Camera-type eye (tissue), 1 donor: ENCODE measurements around the gene ZFP91. TPM values are rescaled to one million over a fixed set of nuclear protein-coding genes. Genes with fewer than 3 reads are reported as not detected.

Experiments
- total RNA-seq: library from RNA; depleted of rRNA; stranded (reverse); fragments of >200 nt; gene quantifications from one replicate; pipeline ENCODE4 v1.2.3, GENCODE V29; 2014

Gene ZFP91, protein sequence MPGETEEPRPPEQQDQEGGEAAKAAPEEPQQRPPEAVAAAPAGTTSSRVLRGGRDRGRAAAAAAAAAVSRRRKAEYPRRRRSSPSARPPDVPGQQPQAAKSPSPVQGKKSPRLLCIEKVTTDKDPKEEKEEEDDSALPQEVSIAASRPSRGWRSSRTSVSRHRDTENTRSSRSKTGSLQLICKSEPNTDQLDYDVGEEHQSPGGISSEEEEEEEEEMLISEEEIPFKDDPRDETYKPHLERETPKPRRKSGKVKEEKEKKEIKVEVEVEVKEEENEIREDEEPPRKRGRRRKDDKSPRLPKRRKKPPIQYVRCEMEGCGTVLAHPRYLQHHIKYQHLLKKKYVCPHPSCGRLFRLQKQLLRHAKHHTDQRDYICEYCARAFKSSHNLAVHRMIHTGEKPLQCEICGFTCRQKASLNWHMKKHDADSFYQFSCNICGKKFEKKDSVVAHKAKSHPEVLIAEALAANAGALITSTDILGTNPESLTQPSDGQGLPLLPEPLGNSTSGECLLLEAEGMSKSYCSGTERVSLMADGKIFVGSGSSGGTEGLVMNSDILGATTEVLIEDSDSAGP
- 63.9 TPM for total RNA-seq

DNA sequence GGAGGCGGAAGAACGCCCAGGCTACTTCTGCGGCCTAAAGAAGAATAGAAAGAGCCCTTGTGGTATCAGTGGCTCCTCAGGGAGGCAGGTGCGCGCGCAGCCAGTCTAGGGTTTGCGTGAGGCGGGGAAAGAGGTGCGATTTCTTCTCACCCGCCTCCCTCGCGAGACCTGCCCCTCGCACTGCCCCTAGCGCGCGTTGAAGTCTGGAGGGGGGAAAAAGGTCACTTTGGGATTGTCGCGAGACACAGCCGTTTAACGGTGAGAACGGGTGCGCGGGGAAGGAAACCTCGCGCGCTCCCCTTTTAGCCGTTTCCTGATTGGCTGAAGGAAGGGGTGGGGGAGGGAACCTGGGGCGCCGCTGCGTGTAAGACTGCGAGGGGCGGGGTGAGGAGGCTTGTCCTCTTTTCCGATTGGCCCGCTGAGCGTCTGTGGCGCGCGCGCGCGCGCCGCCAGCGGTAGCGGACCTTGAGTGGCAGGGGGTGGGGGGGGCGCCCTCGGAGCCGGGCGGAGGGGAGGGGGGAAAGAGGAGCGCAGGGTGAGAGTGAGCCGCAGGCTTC, at the start of gene ZFP91:
ZFP91 (plus strand) TSS at position 429 of the 557 bp plus-strand sequence. CDS start 219 bp downstream, outside the sequence.

DNA sequence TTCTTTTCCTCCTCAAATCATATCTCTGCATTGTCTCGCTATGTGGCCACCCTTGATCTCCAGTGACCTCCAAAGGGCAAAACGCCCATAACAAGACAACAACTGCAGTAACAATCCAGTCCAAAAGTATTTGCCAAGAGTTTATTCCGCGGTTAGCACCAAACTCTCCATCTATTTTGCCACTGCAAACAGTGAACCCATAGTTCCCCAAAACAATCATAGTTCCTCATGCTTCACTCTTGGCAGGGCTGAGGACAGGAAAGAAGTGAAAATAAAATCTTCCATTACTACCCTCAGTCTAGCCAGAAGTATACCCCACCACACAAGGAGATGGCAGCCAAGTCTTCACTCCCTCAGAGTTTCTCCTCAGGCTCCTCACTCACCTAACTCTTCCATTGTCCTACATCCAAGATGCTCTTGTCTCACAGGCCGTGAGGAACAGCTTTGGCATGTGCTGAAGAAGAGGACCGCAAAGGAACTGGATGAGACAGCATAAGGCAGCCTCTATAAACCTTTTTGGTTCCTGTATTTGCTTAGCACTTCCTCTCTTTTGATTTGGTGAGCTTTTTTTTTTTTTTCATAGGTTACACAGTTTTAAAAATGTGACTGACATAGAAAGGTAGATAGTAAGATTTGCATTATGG, 3.4 kb upstream of the ZFP91 start, which contains the start of gene LPXN:
LPXN (minus strand) TSS at position 480 of the 644 bp plus-strand sequence; CDS start at position 396, 84 bp downstream.

DNA sequence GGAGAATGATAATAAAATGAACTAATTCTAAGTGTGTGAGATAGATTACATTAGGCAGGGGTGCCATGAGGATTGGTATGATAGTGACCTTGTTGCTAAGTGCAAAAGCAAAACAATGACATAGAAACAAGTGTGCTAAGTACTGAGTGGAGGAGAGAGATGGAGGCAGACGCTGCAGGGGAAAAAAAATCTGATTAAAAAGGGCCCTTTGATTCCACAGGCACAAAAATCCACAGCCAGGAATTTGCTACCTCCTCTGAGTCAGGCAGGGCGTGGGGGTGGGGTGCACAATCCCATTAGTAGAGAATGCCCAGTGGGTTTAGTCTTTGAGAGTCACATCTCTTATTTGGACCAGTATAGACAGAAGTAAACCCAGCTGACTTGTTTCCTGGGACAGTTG, 43.5 kb downstream of the ZFP91 start, which contains the start of gene CNTF:
CNTF (plus strand) TSS at position 322 of the 400 bp plus-strand sequence. CDS start 88 bp downstream, outside the sequence.

Other genes starting within 250 kb of the ZFP91 start
- gene OR5B17, start 220.0 kb upstream of the ZFP91 start, total RNA-seq: not detected
- gene OR5B3, start 172.2 kb upstream of the ZFP91 start, total RNA-seq: not detected
- not detected for gene OR5B2, start 150.9 kb upstream of the ZFP91 start, total RNA-seq
- gene OR5B12, start 136.8 kb upstream of the ZFP91 start, total RNA-seq: not detected
- not detected for gene OR5B21, start 71.0 kb upstream of the ZFP91 start, total RNA-seq
- gene LPXN, start 3.2 kb upstream of the ZFP91 start, total RNA-seq: 6.3 TPM
- 1.8 TPM for gene CNTF, start 43.6 kb downstream of the ZFP91 start, total RNA-seq
- gene GLYAT, start 152.9 kb downstream of the ZFP91 start, total RNA-seq: not detected